Calu3 (cell line): ENCODE data around the gene COQ3. TPM values are rescaled to one million over a fixed set of nuclear protein-coding genes. Genes with fewer than 3 reads are reported as not detected.

Experiments used
- Bru-seq: library from RNA; stranded (reverse); fragments of 400-500 nt; gene quantifications from one replicate; lab custom pipeline; 2021; lab: Mats Ljungman, UMichigan
- BruChase-seq, 2 experiments: library from RNA; stranded (reverse); fragments of 400-500 nt; gene quantifications; one replicate each; lab custom pipeline; 2021; lab: Mats Ljungman, UMichigan
- BruUV-seq: library from RNA; stranded (reverse); fragments of 400-500 nt; replicated peaks from 2 replicates; lab custom pipeline; 2021; lab: Mats Ljungman, UMichigan
- CTCF ChIA-PET: fragments of 300-600 bp; sonication (Branson Sonifier 250); formaldehyde crosslinking; loops from one replicate; lab custom pipeline; 2022; ENCODE audit warnings: antibody characterized with exemption; lab: Charles Lee
- DNase-seq: peaks from one replicate; pipeline ENCODE4 v3.0.0; 2022
- H3K27ac Mint-ChIP-seq: one replicate; pipeline ENCODE4 v1.8.0; 2022; ENCODE audit warnings: mixed read lengths; ENCODE audit not compliant: unreplicated experiment
- H3K27me3 Mint-ChIP-seq: one replicate; pipeline ENCODE4 v1.8.0; 2022; ENCODE audit warnings: mixed read lengths; ENCODE audit not compliant: unreplicated experiment
- H3K36me3 Mint-ChIP-seq: one replicate; pipeline ENCODE4 v1.8.0; 2022; ENCODE audit warnings: mild to moderate bottlenecking, moderate library complexity, mixed read lengths; ENCODE audit not compliant: insufficient read depth, unreplicated experiment
- H3K4me1 Mint-ChIP-seq: one replicate; pipeline ENCODE4 v1.8.0; 2022; ENCODE audit warnings: mild to moderate bottlenecking, low read depth, mixed read lengths; ENCODE audit not compliant: unreplicated experiment
- H3K4me3 Mint-ChIP-seq: one replicate; pipeline ENCODE4 v1.8.0; 2022; ENCODE audit warnings: mild to moderate bottlenecking, low read depth, moderate library complexity, mixed read lengths; ENCODE audit not compliant: unreplicated experiment
- H3K9me3 Mint-ChIP-seq: one replicate; pipeline ENCODE4 v1.8.0; 2022; ENCODE audit warnings: low read depth, mixed read lengths; ENCODE audit not compliant: unreplicated experiment
- intact Hi-C: fragments of 100-400 bp; cut with micrococcal nuclease; formaldehyde crosslinking; loops from one replicate; pipeline ENCODE4 v1.10.0; 2022; ENCODE audit not compliant: unreplicated experiment
- long read RNA-seq: library from polyadenylated mRNA; stranded (forward); transcript quantifications from one replicate; pipeline ENCODE4 v2.0.0, GENCODE V29; 2022
- total RNA-seq: library from RNA; stranded (reverse); gene quantifications from 2 replicates; pipeline ENCODE4 v1.2.3, GENCODE V29; 2022
- TF ChIP-seq, protein P1 (sequence below): fragments of 200-600 bp; IDR thresholded peaks from one replicate; pipeline ENCODE4 v1.8.0; 2022; ENCODE audit warnings: antibody characterized with exemption; ENCODE audit not compliant: unreplicated experiment

COQ3 gene
- total RNA-seq: 5.8 and 7.6 TPM in 2 replicates
- percentile 51 among the genes with signal in this experiment for Bru-seq, nascent RNA
- percentile 55 among the genes with signal in this experiment for BruChase-seq, experiment 1, labeled RNA remaining after a 6-hour chase
- percentile 52 among the genes with signal in this experiment for BruChase-seq, experiment 2, labeled RNA remaining after a 2-hour chase
- long read RNA-seq, transcript COQ3-201 (7 exons, 1,335 nt): major isoform, 22 of 30 reads
- long read RNA-seq, partial matches to known transcripts: 2 of 30 reads
- long read RNA-seq, other reads (novel, unspliced or antisense): 6 of 30 reads

DNA sequence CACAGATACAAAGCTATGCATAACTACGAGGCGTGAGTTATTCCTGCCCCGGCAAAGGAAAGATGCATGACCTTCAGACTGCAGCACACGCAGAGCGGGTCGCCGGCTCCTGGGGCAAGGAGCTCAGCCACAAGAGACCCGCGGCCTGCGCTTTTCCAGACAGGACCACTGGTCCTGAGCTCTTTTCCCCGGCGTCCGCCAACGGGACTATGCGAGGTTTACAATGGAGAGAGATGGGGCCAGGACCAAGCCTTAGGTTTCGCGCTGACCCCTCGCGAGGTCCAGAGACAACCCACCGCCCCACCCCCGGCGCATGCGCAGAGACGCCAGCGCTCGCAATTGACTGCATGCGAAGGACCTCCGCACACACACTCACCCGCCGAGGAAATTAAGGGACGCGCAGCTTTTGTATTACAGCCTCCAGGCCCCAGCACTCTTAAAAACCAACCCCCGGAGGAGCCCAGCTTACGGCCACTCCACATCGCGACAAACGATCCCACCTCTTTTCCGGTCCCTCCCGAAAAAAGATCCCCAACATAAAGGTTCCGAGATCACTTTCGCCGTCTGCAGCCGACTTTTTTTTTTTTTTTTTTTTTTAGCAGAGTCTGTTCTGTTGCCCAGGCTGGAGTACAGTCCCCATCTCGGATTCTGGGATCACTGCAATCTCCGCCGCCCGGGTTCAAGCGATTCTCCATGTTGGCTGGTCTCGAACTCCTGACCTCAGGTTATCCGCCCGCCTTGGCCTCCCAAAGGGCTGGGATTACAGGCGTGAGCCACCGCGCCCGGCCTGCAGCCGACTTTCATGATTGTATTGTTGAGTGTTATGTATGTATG, at the start of gene COQ3:
Gene COQ3 (minus strand): TSS at position 498 of the 834 bp plus-strand sequence. CDS start 16 bp downstream, at position 482.
- Mint-ChIP-seq H3K27me3 (no peaks in the 10 kb centered on the region), H3K36me3 (peaks cover 23% of the 10 kb centered on the region), H3K4me3 (peak within 1 kb of the TSS; percentile 85), H3K4me1 (no peaks in the 10 kb centered on the region), H3K9me3 (no peaks in the 10 kb centered on the region), H3K27ac (peak within 1 kb of the TSS; percentile 96)
- BruUV-seq: TSS peak; percentile 69
- TF ChIP-seq, protein P1, sequence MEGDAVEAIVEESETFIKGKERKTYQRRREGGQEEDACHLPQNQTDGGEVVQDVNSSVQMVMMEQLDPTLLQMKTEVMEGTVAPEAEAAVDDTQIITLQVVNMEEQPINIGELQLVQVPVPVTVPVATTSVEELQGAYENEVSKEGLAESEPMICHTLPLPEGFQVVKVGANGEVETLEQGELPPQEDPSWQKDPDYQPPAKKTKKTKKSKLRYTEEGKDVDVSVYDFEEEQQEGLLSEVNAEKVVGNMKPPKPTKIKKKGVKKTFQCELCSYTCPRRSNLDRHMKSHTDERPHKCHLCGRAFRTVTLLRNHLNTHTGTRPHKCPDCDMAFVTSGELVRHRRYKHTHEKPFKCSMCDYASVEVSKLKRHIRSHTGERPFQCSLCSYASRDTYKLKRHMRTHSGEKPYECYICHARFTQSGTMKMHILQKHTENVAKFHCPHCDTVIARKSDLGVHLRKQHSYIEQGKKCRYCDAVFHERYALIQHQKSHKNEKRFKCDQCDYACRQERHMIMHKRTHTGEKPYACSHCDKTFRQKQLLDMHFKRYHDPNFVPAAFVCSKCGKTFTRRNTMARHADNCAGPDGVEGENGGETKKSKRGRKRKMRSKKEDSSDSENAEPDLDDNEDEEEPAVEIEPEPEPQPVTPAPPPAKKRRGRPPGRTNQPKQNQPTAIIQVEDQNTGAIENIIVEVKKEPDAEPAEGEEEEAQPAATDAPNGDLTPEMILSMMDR: no peak
- CTCF ChIA-PET: interaction anchor here (0.7 to 1.4 kb wide), 7 partner anchors 9 to 64 kb away, joined by 3 to 8 read pairs (median 4); no protein-coding TSS in a partner anchor
- DNase-seq: peak; percentile 78
- intact Hi-C loops: loop anchor here (1.0 kb wide), 1 partner anchor 60 kb away; no protein-coding TSS in a partner anchor

DNA sequence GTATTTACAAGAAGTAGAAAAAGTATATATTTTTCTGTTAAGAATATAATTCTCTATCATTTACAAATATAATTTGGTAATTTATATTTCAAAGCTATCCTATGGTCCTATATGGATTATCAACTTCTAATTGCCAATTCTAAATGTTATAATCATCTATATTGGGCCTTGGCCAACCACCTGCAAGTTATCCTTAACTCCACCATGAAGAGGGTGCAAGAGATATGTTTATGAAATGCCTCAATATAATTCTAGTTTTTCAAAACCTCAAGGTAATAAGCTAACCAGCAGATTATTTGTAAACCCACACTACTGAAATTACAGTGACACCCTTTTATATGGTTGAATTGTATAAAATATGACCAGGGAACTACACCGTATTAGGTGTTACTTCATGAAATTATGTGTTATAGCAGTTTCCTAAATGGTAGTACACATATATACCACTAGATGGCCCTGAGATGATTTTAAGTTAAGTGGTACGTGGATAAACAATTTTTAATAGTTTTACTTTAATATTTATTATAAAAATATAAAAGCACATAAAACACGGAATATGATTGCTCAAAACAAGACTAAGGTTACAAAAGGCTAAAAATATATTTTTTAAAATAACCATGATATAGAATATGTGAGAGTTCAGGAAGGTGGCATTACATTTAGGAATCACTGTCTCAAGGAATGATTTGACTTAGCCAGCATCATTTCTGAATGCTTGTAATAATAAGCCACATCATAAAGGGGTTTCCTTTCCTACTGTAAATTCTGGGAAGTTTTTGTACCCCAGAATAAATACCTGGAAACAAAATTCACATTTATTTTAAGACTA, 40.9 kb upstream of the COQ3 start:
- Mint-ChIP-seq H3K9me3 (no peaks in the 10 kb centered on the region), H3K27me3 (no peaks in the 10 kb centered on the region), H3K4me3 (no peak overlapping the region), H3K4me1 (no peaks in the 10 kb centered on the region), H3K27ac (no peak overlapping the region), H3K36me3 (no peaks in the 10 kb centered on the region)
- CTCF ChIA-PET: no interaction called here
- DNase-seq: no peak
- TF ChIP-seq, protein P1: peak; percentile 46
- no TSS peak for BruUV-seq
- intact Hi-C loops: loop anchor here (5.0 kb wide), 1 partner anchor 87 kb away; no protein-coding TSS in a partner anchor

- BruUV-seq: no TSS peak
- TF ChIP-seq, protein P1: no peak
- intact Hi-C loops: no loop called here
- CTCF ChIA-PET: interaction anchor here (1.7 kb wide), 1 partner anchor 102 kb away, joined by 3 read pairs; no protein-coding TSS in a partner anchor
- H3K9me3 Mint-ChIP-seq: no peaks in the 10 kb centered on the region
- no peaks in the 10 kb centered on the region for H3K27me3 Mint-ChIP-seq
- no peaks in the 10 kb centered on the region for H3K36me3 Mint-ChIP-seq
- H3K4me3 Mint-ChIP-seq: no peak overlapping the region
- H3K27ac Mint-ChIP-seq: no peak overlapping the region
- no peak for DNase-seq
- peaks cover 3% of the 10 kb centered on the region for H3K4me1 Mint-ChIP-seq
These were observed 38.9 kb upstream of the COQ3 start for GRCh38 chr6:99432877-99433276.

- H3K9me3 Mint-ChIP-seq: no peaks in the 10 kb centered on the region
- no peaks in the 10 kb centered on the region for H3K27me3 Mint-ChIP-seq
- no TSS peak for BruUV-seq
- no peak overlapping the region for H3K27ac Mint-ChIP-seq
- TF ChIP-seq, protein P1: no peak
- H3K4me3 Mint-ChIP-seq: no peak overlapping the region
- H3K36me3 Mint-ChIP-seq: no peaks in the 10 kb centered on the region
- CTCF ChIA-PET: interaction anchor here (1.7 kb wide), 1 partner anchor 101 kb away, joined by 3 read pairs; no protein-coding TSS in a partner anchor
- no peak for DNase-seq
- intact Hi-C loops: no loop called here
- H3K4me1 Mint-ChIP-seq: peaks cover 7% of the 10 kb centered on the region
These were observed 37.9 kb upstream of the COQ3 start for GRCh38 chr6:99431901-99432300.
